ENCODE measurements around the gene WDR12.
"Not testable (repeated sequence)": the region's sequence is repeated elsewhere in the genome, so short reads cannot be mapped to it uniquely, and the experiment has no call there.

The WDR12 gene

GRCh38 chr2:202911512-202912341, at the start of gene WDR12, which contains the start of gene CARF:
Gene WDR12 (minus strand): TSS chr2:202911673. CDS start chr2:202911476, 197 bp downstream.
Gene CARF (plus strand): TSS chr2:202912275. CDS start chr2:202941903, 29,628 bp downstream.
- DNase-seq (ENCODE audit: low read depth): peak; percentile 95

- no peak for DNase-seq (ENCODE audit: low read depth)
Measured at GRCh38 chr2:202960524-202960923, 49.1 kb upstream of the WDR12 start.

DNA sequence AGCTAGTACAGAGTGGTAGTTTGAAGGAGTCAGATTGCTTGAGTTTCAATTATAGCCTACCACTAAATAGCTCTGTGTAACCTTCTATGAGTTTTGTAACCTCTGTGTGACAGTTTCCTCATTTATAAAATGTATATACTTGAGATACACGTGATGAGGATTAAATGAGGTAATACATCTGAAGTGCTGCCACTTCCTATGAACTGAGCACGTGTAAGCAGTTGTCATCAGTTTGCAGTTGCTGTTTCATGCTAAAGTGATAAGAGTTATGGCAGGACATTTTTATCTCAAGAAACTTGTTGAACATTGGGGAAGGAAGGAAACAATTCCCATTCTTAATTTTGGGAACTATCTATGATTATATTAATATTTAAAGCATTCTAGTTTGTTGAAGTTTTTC, 39.1 kb upstream of the WDR12 start:
- peak; percentile 43 for DNase-seq (ENCODE audit: low read depth)

DNA sequence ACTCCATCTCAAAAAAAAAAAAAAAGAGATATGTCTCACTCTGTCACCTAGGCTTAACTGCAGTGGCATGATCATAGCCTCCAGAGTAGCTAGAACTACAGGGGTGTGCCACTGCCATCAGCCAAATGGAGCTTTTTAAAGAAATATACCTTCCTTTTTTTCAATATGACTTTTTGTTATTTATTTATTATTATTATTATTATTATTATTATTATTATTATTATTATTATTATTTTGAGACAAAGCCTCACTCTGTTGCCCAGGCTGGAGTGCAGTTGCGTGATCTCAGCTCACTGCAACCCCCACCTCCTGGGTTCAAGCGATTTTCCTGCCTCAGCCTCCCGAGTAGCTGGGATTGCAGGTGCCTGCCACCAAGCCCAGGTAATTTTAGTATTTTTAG, 37.9 kb upstream of the WDR12 start:
- not testable (repeated sequence) for DNase-seq (ENCODE audit: low read depth)

- no peak for DNase-seq (ENCODE audit: low read depth)
Measured at GRCh38 chr2:202945497-202945896, 34.0 kb upstream of the WDR12 start.

GRCh38 chr2:202944816-202945215, 33.3 kb upstream of the WDR12 start:
- peak; percentile 72 for DNase-seq (ENCODE audit: low read depth)

GRCh38 chr2:202944408-202944807, 32.9 kb upstream of the WDR12 start:
- peak; percentile 78 for DNase-seq (ENCODE audit: low read depth)

DNA sequence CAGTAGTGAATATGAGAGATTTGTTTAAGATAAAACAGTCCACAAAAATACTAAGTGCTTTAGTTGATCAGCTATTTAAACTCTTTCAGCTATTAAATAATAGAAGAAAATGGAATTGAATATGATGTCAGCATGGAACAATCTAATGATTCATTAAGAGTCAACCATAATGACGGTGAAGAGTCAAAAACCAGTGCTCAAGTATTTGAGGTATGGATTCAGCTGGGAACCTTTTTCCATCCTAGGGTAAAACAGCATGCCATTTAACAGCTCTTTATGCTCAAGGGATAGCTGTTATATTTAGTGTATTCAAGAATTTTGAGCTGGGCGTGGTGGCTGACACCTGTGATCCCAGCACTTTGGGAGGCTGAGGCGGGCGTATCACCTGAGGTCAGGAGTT, 30.3 kb upstream of the WDR12 start:
- peak; percentile 84 for DNase-seq (ENCODE audit: low read depth)

- no peak for DNase-seq (ENCODE audit: low read depth)
Measured at GRCh38 chr2:202938960-202939359, 27.5 kb upstream of the WDR12 start.

GRCh38 chr2:202934456-202934855, 23.0 kb upstream of the WDR12 start:
- no peak for DNase-seq (ENCODE audit: low read depth)

DNA sequence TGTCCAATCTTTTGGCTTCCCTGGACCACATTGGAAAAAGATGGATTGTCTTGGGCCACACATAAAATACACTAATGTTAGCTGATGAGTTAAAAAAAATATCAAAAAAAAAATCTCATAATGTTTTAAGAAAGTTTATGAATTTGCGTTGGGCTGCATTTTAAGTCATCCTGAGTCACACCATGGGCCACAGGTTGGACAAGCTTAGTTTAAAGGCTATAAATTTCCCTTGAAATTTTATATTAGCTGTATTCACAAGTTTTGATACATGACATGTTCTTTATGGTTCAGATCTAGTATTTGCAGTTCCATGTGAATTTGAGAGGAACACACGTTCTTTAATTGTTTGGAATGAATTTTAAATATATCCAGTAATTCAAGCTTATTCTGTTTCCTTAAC, 22.5 kb upstream of the WDR12 start:
- DNase-seq (ENCODE audit: low read depth): no peak

DNA sequence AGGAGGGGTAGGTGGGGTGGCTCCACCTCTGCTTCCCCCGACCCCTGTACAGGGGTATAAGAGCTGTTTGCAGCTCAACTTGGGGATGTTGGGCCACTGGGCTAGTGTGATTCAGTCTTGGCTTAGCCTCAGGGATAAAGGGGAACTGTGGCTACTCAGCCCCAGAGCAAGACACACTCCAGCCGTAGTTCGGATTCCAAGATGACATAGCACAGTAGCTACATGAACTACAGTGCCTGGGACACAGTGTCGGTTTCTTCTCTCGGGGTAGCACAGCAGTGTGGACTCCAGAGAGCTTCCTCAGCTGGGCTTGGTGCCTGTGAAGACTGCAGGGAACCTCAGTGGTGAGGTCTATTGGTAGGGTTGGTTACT, 21.7 kb upstream of the WDR12 start:
- DNase-seq (ENCODE audit: low read depth): no peak

DNA sequence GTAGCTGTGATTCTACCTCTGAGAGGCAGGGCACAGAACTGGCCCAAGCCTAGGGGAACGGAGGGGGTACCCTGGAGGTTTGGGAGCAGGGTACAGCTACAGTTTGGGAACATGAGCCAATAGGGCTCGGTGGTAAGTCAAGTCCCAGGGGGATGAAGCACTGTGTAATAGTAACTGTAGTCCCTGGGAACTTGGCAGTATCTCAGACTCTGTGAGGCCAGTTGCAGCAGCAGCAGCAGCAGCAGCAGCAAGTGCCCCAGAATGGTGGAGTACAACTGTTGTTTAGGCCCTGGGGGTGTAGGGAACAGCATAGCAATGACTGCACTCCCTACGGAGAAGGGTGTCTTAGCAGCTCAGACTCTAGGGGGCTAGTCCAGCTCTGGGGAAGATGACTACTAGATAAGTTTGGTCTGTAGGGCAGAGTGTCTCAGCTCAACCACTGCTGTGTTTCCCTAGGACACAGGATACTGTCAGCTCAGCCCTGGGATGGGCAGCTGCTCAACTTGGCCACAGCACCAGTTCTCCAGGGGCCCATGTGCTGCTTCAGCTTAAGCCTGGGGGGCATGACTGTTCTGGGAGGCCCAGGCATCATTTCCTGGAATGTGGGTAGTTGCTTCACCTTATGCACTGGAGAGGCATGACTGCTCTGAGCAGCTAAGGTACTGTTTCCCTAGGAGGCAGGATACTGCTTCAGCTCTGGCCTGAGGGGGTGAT, 21.1 kb upstream of the WDR12 start:
- peak; percentile 77 for DNase-seq (ENCODE audit: low read depth)

DNA sequence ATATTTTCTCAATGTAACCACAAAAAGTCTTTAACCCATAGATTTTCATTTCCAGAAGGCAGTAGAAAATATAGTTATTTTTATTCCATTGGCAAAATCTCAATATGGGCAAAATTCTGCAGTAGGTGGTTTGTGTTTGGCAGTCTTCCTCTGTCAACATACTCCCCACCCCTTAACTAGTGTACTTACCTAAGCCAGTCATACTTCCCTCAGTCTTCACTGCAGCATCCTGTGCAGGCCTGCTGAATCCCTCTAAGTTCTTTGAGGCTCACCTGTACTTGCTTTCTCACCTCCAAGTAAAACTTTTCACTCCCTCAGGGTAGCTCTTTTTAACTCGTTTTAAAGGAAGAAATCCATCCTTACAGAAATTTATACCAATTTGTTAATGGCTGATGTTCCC, 7.4 kb upstream of the WDR12 start:
- DNase-seq (ENCODE audit: low read depth): no peak

- DNase-seq (ENCODE audit: low read depth): not testable (repeated sequence)
Measured at GRCh38 chr2:202912342-202913201, 1.1 kb upstream of the WDR12 start.

DNA sequence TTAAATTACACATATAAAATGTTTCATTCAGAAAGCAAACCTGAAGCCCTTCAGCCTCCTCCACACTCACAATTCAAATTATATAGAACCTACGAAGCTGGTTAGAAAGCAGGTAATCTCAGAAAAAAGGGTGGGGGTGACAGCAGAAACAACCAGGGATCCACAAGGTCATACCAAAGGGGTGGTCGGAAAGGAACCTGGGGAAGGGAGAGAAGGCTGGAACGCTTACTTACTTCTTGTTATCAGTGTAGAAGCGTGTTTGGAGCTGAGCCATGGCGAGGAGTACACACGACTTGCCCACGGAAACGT, 316 bp downstream of the WDR12 start:
- no peak for DNase-seq (ENCODE audit: low read depth)

- DNase-seq (ENCODE audit: low read depth): no peak
Measured at GRCh38 chr2:202910698-202911097, 775 bp downstream of the WDR12 start.

- not testable (repeated sequence) for DNase-seq (ENCODE audit: low read depth)
Measured at GRCh38 chr2:202910250-202910649, 1.2 kb downstream of the WDR12 start.

GRCh38 chr2:202909394-202910192, 1.9 kb downstream of the WDR12 start:
- DNase-seq (ENCODE audit: low read depth): peak; percentile 47

DNA sequence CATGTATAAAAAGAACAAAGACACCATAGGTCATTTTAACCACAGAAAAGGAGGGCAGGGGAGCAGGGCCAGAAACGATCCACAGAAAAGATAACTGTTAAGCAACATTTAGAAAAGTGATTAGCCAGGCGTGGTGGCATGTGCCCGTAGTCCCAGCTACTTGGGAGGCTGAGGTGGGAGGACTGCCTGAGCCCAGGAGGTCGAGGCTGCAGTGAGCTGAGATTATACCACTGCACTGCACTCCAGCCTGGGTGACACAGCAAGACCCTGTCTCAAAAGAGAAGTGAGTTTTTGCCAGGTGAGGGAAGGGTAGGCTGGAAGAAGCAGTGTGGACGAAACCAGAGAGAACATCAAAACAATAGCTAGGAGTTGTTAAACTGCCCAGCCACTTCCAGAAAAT, 3.3 kb downstream of the WDR12 start:
- DNase-seq (ENCODE audit: low read depth): no peak

DNA sequence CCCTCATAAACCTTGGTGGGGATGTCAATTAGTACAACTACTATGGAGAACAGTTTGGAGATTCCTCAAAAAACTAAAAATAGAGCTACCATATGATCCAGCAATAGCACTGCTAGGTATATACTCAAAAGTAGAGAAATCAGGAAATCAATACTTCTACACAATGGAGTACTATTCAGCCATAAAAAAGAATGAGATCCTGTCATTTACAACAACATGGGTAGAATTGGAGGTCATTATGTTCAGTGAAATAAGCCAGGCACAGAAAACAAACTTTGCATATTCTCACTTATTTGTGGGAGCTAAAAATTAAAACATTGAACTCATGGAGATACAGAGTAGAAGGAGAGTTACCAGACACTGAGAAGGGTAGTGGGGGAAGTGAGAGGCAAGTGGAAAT, 6.0 kb downstream of the WDR12 start:
- not testable (repeated sequence) for DNase-seq (ENCODE audit: low read depth)

- DNase-seq (ENCODE audit: low read depth): no peak
Measured at GRCh38 chr2:202885190-202885589, 26.3 kb downstream of the WDR12 start.
